Keratinocyte (primary cell): Measurements from ENCODE around the gene TNIK. TPM values are rescaled to one million over a fixed set of nuclear protein-coding genes. Genes with fewer than 3 reads are reported as not detected.

ENCODE experiments used
- DNase-seq: peaks from one replicate; pipeline ENCODE4 v3.0.0-alpha.2; 2011; ENCODE audit warnings: low read depth, missing footprints, low spot score
- FAIRE-seq: peaks from 2 replicates; lab custom pipeline; 2011; peaks lifted over from hg19 to GRCh38; lab: Jason Lieb, UNC
- H2AFZ ChIP-seq: 2 replicates; pipeline ENCODE4 v1.6.0; 2012; ENCODE audit warnings: low read length, control low read depth, inconsistent platforms; ENCODE audit not compliant: control insufficient read depth
- H3K27ac ChIP-seq: 2 replicates; pipeline ENCODE4 v1.5.1; 2011; ENCODE audit warnings: low read length; ENCODE audit not compliant: control insufficient read depth, insufficient read depth
- H3K27me3 ChIP-seq: 3 replicates; pipeline ENCODE4 v1.6.0; 2011; ENCODE audit warnings: low read length; ENCODE audit not compliant: control insufficient read depth, insufficient read depth; ENCODE audit errors: extremely low read depth
- H3K36me3 ChIP-seq, 2 experiments: 2 replicates in 1 of 2; 3 replicates in 1 of 2; pipeline ENCODE4 v1.5.1; 2011; ENCODE audit warnings: low read length in 2 of 2, mild to moderate bottlenecking in 1 of 2; ENCODE audit not compliant: control insufficient read depth in 2 of 2, insufficient read depth in 2 of 2; ENCODE audit errors: extremely low read depth in 1 of 2
- H3K4me1 ChIP-seq: 3 replicates; pipeline ENCODE4 v1.5.1; 2011; ENCODE audit warnings: low read length; ENCODE audit not compliant: control insufficient read depth, insufficient read depth; ENCODE audit errors: extremely low read depth
- H3K4me2 ChIP-seq: 3 replicates; pipeline ENCODE4 v1.6.0; 2011; ENCODE audit warnings: low read depth, low read length; ENCODE audit not compliant: control insufficient read depth, insufficient read depth; ENCODE audit errors: extremely low read depth
- H3K4me3 ChIP-seq, 3 experiments: fragments of 200-600 bp in 1 of 3; sonication (generic) in 1 of 3; 2 replicates in 2 of 3; 3 replicates in 1 of 3; pipeline ENCODE4 v1.5.1; 2011 to 2016; ENCODE audit warnings: low read length in 3 of 3, mild to moderate bottlenecking in 3 of 3, control low read depth in 2 of 3, inconsistent platforms in 1 of 3, low read depth in 1 of 3, mixed read lengths in 1 of 3, mixed run types in 1 of 3, moderate library complexity in 1 of 3; ENCODE audit not compliant: control insufficient read depth in 2 of 3, insufficient read depth in 2 of 3; ENCODE audit errors: extremely low read depth in 1 of 3
- H3K79me2 ChIP-seq: 2 replicates; pipeline ENCODE4 v1.6.0; 2012; ENCODE audit warnings: low read length; ENCODE audit not compliant: control insufficient read depth, insufficient read depth
- H3K9ac ChIP-seq: 3 replicates; pipeline ENCODE4 v1.6.0; 2011; ENCODE audit warnings: low read length; ENCODE audit not compliant: control insufficient read depth, insufficient read depth; ENCODE audit errors: extremely low read depth
- H3K9me1 ChIP-seq: 3 replicates; pipeline ENCODE4 v1.6.0; 2011; ENCODE audit warnings: low read length; ENCODE audit not compliant: control insufficient read depth, insufficient read depth; ENCODE audit errors: extremely low read depth
- H3K9me3 ChIP-seq: 2 replicates; pipeline ENCODE4 v1.5.1; 2012; ENCODE audit warnings: low read depth, low read length; ENCODE audit not compliant: control insufficient read depth
- H4K20me1 ChIP-seq: 3 replicates; pipeline ENCODE4 v1.6.0; 2011; ENCODE audit warnings: low read length; ENCODE audit not compliant: control insufficient read depth, insufficient read depth; ENCODE audit errors: extremely low read depth
- CTCF ChIP-seq, 3 experiments: IDR thresholded peaks in 1 of 3; conservative IDR thresholded peaks in 1 of 3; optimal IDR thresholded peaks in 1 of 3; 2 replicates in 2 of 3; 3 replicates in 1 of 3; pipeline versions ENCODE3 to v1.5.1; 2011; ENCODE audit warnings: low read length in 3 of 3, mild to moderate bottlenecking in 3 of 3, moderate library complexity in 2 of 3, control low read depth in 1 of 3, inconsistent platforms in 1 of 3; ENCODE audit not compliant: insufficient read depth in 2 of 3; ENCODE audit errors: extremely low read depth in 1 of 3
- EZH2 ChIP-seq: IDR thresholded peaks from one replicate; pipeline ENCODE4 v1.6.1; 2012; ENCODE audit warnings: inconsistent platforms, mild to moderate bottlenecking, low read length, moderate library complexity
- dilution Hi-C: fragments of 300-500 bp; cut with MboI; formaldehyde crosslinking; loops from one replicate; pipeline ENCODE4 v1.7.0; 2020; ENCODE audit warnings: low sequenced_read_pairs; ENCODE audit not compliant: extremely low pct_ligation_motif_present
- polyA plus RNA-seq, 5 experiments: library from polyadenylated mRNA; depleted of rRNA in 3 of 5; stranded (reverse) in 3 of 5; stranded (forward) in 1 of 5; unstranded in 1 of 5; fragments of >200 nt; gene quantifications; 1 replicate in 1 of 5; 2 replicates in 3 of 5; 3 replicates in 1 of 5; pipeline versions ENCODE4 v1.2.1 to v1.2.3, GENCODE V29; 2011 to 2012; ENCODE audit warnings: missing spikeins in 2 of 5, low read depth in 1 of 5, low replicate concordance in 1 of 5

Gene TNIK
- polyA plus RNA-seq, 1 donor (not counting 4 experiments of a cell fraction or from before 2014, with no cell fraction given), result 4.4 TPM

DNA sequence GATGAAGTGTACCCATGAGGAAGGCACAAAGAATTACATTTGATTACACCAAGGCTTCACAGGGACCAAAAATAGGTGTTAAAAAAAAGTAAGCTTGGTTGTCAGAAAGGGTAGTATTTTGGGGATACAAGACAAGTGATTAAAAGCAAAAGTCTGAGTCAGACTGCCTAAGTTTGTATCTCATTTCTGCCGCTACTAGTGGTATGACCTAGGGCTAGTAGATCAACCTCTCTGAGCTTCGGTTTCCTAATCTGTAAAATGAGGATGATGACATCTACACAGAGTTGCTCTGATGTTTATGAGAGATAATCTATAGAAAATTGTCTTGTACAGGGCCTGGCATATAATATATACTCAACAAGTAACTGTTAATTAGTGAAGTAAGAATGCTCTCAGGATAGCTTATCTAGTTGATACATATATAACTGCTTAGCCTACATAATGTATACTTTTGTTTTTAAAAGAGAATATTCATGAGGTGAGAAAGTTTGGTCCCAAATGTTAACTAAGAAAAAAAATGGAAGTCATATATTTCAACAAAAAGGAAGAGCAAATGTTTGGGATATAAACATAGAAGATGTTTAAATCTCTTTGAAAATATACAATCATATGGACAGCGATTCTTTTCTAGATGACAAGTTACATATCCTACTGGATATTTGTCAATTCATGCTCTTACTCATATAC is 270.7 kb downstream of the TNIK start:
- Histone ChIP-seq H3K4me2 (no peak overlapping the region), H4K20me1 (no peaks in the 10 kb centered on the region), H3K4me3 (no peak overlapping the region), H3K9ac (no peak overlapping the region), H3K27ac (no peak overlapping the region), H3K9me3 (no peaks in the 10 kb centered on the region), H3K27me3 (no peaks in the 10 kb centered on the region), H3K79me2 (no peaks in the 10 kb centered on the region), H3K4me1 (no peaks in the 10 kb centered on the region), H2AFZ (no peak overlapping the region), H3K9me1 (no peaks in the 10 kb centered on the region), H3K36me3 (no peaks in the 10 kb centered on the region)
- dilution Hi-C loops, result no loop called here
- no peak for FAIRE-seq
- TF ChIP-seq CTCF (optimal IDR thresholded peaks at IDR 0.05 in 1 of 3, IDR thresholded peaks at IDR 0.05 in 1 of 3, conservative IDR thresholded peaks at IDR 0.05 in 1 of 3; ENCODE audit: extremely low read depth in 1 of 3, insufficient read depth in 2 of 3, low read length in 3 of 3) (no peak), EZH2 (no peak)
- no peak for DNase-seq

- dilution Hi-C loops, result no loop called here
- no peak overlapping the region for H3K9ac ChIP-seq
Observed at GRCh38 chr3:171187706-171188290, 272.4 kb downstream of the TNIK start.

More at GRCh38 chr3:171187706-171188290, 272.4 kb downstream of the TNIK start:
- Histone ChIP-seq H3K27me3 (no peaks in the 10 kb centered on the region), H3K4me2 (no peak overlapping the region), H3K4me3 (no peak overlapping the region), H4K20me1 (no peaks in the 10 kb centered on the region), H3K9me1 (no peaks in the 10 kb centered on the region), H3K36me3 (no peaks in the 10 kb centered on the region), H3K27ac (no peak overlapping the region), H3K79me2 (no peaks in the 10 kb centered on the region), H3K4me1 (peaks cover 2% of the 10 kb centered on the region), H2AFZ (no peak overlapping the region), H3K9me3 (no peaks in the 10 kb centered on the region)
- DNase-seq (no peak), FAIRE-seq (peak; percentile 87)
- TF ChIP-seq CTCF (optimal IDR thresholded peaks at IDR 0.05 in 1 of 3, IDR thresholded peaks at IDR 0.05 in 1 of 3, conservative IDR thresholded peaks at IDR 0.05 in 1 of 3; ENCODE audit: extremely low read depth in 1 of 3, insufficient read depth in 2 of 3, low read length in 3 of 3), result peak; percentile 60 to 74 (median 70)
- TF ChIP-seq EZH2, result no peak
